Vagina (tissue), 2 donors: ENCODE data around the gene ACOX3. TPM values are rescaled to one million over a fixed set of nuclear protein-coding genes. Genes with fewer than 3 reads are reported as not detected.

Experiments
- DNase-seq, 2 donors: peaks; one replicate each; pipeline ENCODE4 v3.0.0-alpha.2; 2017; ENCODE audit errors: extremely low spot score in 2 of 2
- H3K27ac ChIP-seq: fragments of 200-600 bp; sonication (generic); one replicate; pipeline ENCODE4 v1.5.1; 2019
- H3K27me3 ChIP-seq: fragments of 200-600 bp; sonication (generic); one replicate; pipeline ENCODE4 v1.5.1; 2019
- H3K36me3 ChIP-seq, 2 donors: fragments of 200-600 bp; sonication (generic); one replicate each; pipeline ENCODE4 v1.5.1; 2017 to 2019
- H3K4me1 ChIP-seq: fragments of 200-600 bp; sonication (generic); one replicate; pipeline ENCODE4 v1.5.1; 2019
- H3K4me3 ChIP-seq, 2 donors: fragments of 200-600 bp; sonication (generic); 1 replicate in 1 of 2; 2 replicates in 1 of 2; pipeline ENCODE4 v1.5.1; 2016 to 2019
- H3K9me3 ChIP-seq: fragments of 200-600 bp; sonication (generic); one replicate; pipeline ENCODE4 v1.5.1; 2019
- CTCF ChIP-seq, 3 experiments: fragments of 450-650 bp in 2 of 3; fragments of 200-600 bp in 1 of 3; sonication (generic) in 1 of 3; IDR thresholded peaks; one replicate each; pipeline ENCODE4 v1.5.1; 2017 to 2019; ENCODE audit warnings: antibody characterized with exemption in 3 of 3, mild to moderate bottlenecking in 2 of 3, moderate library complexity in 2 of 3
- POLR2A ChIP-seq, 2 donors: fragments of 450-650 bp; IDR thresholded peaks; one replicate each; pipeline ENCODE4 v1.6.1; 2017; ENCODE audit warnings: antibody characterized with exemption in 2 of 2, mild to moderate bottlenecking in 2 of 2, moderate library complexity in 2 of 2
- POLR2AphosphoS5 ChIP-seq, 2 donors: sonication (generic); formaldehyde crosslinking; IDR thresholded peaks; one replicate each; pipeline ENCODE4 v1.9.0; 2017; ENCODE audit warnings: antibody characterized with exemption in 2 of 2, mild to moderate bottlenecking in 2 of 2, low read depth in 1 of 2; ENCODE audit not compliant: insufficient read depth in 1 of 2
- intact Hi-C: fragments of 100-400 bp; cut with DNase I; formaldehyde crosslinking; loops from one replicate; pipeline ENCODE4 v1.15.1; 2023
- total RNA-seq: library from RNA; depleted of rRNA; stranded (reverse); fragments of >200 nt; gene quantifications from one replicate; pipeline ENCODE4 v1.2.3, GENCODE V29; 2016

Gene ACOX3
- total RNA-seq, 1 donor from 2014 or later: 46.9 TPM

- no peaks in the 10 kb centered on the region for H3K4me1 ChIP-seq
- intact Hi-C loops: no loop called here
- no peak overlapping the region for H3K4me3 ChIP-seq
- no peak overlapping the region for H3K27ac ChIP-seq
- no peaks in the 10 kb centered on the region for H3K9me3 ChIP-seq
- peaks cover 0 to 20% of the 10 kb centered on the region in 2 donors for H3K36me3 ChIP-seq
- no peak for DNase-seq
- H3K27me3 ChIP-seq: no peaks in the 10 kb centered on the region
- no peak for TF ChIP-seq CTCF (IDR thresholded peaks at IDR 0.05)
- TF ChIP-seq POLR2AphosphoS5 (IDR thresholded peaks at IDR 0.05; ENCODE audit: insufficient read depth in 1 of 2, low read depth in 1 of 2): no peak
- no peak for TF ChIP-seq POLR2A (IDR thresholded peaks at IDR 0.05)
These were observed 19.4 kb upstream of the ACOX3 start for GRCh38 chr4:8459867-8460445.

- Histone ChIP-seq H3K4me1 (no peaks in the 10 kb centered on the region), H3K4me3 (no peak overlapping the region), H3K9me3 (no peaks in the 10 kb centered on the region), H3K36me3 (peaks cover 0 to 31% of the 10 kb centered on the region in 2 donors), H3K27ac (no peak overlapping the region), H3K27me3 (no peaks in the 10 kb centered on the region)
- intact Hi-C loops: no loop called here
- DNase-seq: no peak
- TF ChIP-seq POLR2AphosphoS5 (IDR thresholded peaks at IDR 0.05; ENCODE audit: insufficient read depth in 1 of 2, low read depth in 1 of 2) (no peak), CTCF (IDR thresholded peaks at IDR 0.05) (no peak)
These were observed 17.2 kb upstream of the ACOX3 start for GRCh38 chr4:8457646-8458252.

- DNase-seq: no peak
- peaks cover 0 to 42% of the 10 kb centered on the region in 2 donors for H3K36me3 ChIP-seq
These were observed 13.4 kb upstream of the ACOX3 start for GRCh38 chr4:8453957-8454356.

GRCh38 chr4:8451440-8452182 lies 11.1 kb upstream of the ACOX3 start:
- TF ChIP-seq POLR2A (IDR thresholded peaks at IDR 0.05) (no peak), POLR2AphosphoS5 (IDR thresholded peaks at IDR 0.05; ENCODE audit: insufficient read depth in 1 of 2, low read depth in 1 of 2) (no peak)
- Histone ChIP-seq H3K4me3 (no peak overlapping the region), H3K9me3 (no peaks in the 10 kb centered on the region), H3K36me3 (peaks cover 0 to 65% of the 10 kb centered on the region in 2 donors), H3K27ac (no peak overlapping the region), H3K4me1 (no peaks in the 10 kb centered on the region), H3K27me3 (no peaks in the 10 kb centered on the region)
- DNase-seq: no peak
- intact Hi-C loops: no loop called here

More at GRCh38 chr4:8453957-8454356, 13.4 kb upstream of the ACOX3 start:
- no peak for TF ChIP-seq POLR2AphosphoS5 (IDR thresholded peaks at IDR 0.05; ENCODE audit: insufficient read depth in 1 of 2, low read depth in 1 of 2)
- intact Hi-C loops: no loop called here
- Histone ChIP-seq H3K27me3 (no peaks in the 10 kb centered on the region), H3K27ac (no peak overlapping the region), H3K4me1 (no peaks in the 10 kb centered on the region), H3K9me3 (no peaks in the 10 kb centered on the region), H3K4me3 (no peak overlapping the region)

- intact Hi-C loops: no loop called here
- no peaks in the 10 kb centered on the region for H3K27me3 ChIP-seq
- no peaks in the 10 kb centered on the region for H3K9me3 ChIP-seq
- H3K4me1 ChIP-seq: peaks cover 28% of the 10 kb centered on the region
- DNase-seq: no peak
- TF ChIP-seq POLR2AphosphoS5 (IDR thresholded peaks at IDR 0.05; ENCODE audit: insufficient read depth in 1 of 2, low read depth in 1 of 2) (no peak), POLR2A (IDR thresholded peaks at IDR 0.05) (no peak), CTCF (IDR thresholded peaks at IDR 0.05) (no peak)
- no peak overlapping the region for H3K4me3 ChIP-seq
- H3K36me3 ChIP-seq: peaks cover 0 to 25% of the 10 kb centered on the region in 2 donors
- H3K27ac ChIP-seq: no peak overlapping the region
These were observed 5.6 kb upstream of the ACOX3 start for GRCh38 chr4:8446122-8446521.
